RWPE1 (cell line): ENCODE results near the gene SEMA5A.
A peak's percentile ranks its signal among the peaks of the same experiment; 100 is the strongest.

Experiments used
- CTCF ChIA-PET: fragments of 350-600 bp; sonication (Branson Sonifier 250); formaldehyde crosslinking; extraction: SDS; loops from one replicate; lab custom pipeline; 2021; lab: Yijun Ruan, JAX
- POLR2A ChIA-PET: fragments of 400-600 bp; formaldehyde crosslinking; extraction: SDS; loops from one replicate; lab custom pipeline; 2020; ENCODE audit warnings: antibody characterized with exemption; ENCODE audit not compliant: low non-redundant PET; lab: Yijun Ruan, JAX
- DNase-seq: peaks from one replicate; pipeline ENCODE4 v3.0.0; 2012; ENCODE audit warnings: low spot score
- H3K27ac ChIP-seq: fragments of 450-650 bp; 2 replicates; pipeline ENCODE4 v1.5.1; 2017
- CTCF ChIP-seq: fragments of 450-650 bp; conservative IDR thresholded peaks from 2 replicates; pipeline ENCODE4 v1.5.1; 2017; ENCODE audit warnings: low read depth, mild to moderate bottlenecking

The SEMA5A gene

GRCh38 chr5:9062873-9063272 lies 483.0 kb downstream of the SEMA5A start:
- H3K27ac ChIP-seq = no peak overlapping the region
- no peak for TF ChIP-seq CTCF
- no peak for DNase-seq
- ChIA-PET CTCF (no interaction called here), POLR2A (no interaction called here)

- TF ChIP-seq CTCF = no peak
- ChIA-PET POLR2A (no interaction called here), CTCF (no interaction called here)
- H3K27ac ChIP-seq = peak overlapping the region; percentile 30; the same call in 1 of the 2 replicates
- DNase-seq = peak; percentile 99
Observed at GRCh38 chr5:9059920-9060691, 485.8 kb downstream of the SEMA5A start.

GRCh38 chr5:9058666-9059065 lies 487.2 kb downstream of the SEMA5A start:
- ChIA-PET CTCF (no interaction called here), POLR2A (no interaction called here)
- H3K27ac ChIP-seq = no peak overlapping the region
- TF ChIP-seq CTCF = no peak
- DNase-seq = no peak

DNA sequence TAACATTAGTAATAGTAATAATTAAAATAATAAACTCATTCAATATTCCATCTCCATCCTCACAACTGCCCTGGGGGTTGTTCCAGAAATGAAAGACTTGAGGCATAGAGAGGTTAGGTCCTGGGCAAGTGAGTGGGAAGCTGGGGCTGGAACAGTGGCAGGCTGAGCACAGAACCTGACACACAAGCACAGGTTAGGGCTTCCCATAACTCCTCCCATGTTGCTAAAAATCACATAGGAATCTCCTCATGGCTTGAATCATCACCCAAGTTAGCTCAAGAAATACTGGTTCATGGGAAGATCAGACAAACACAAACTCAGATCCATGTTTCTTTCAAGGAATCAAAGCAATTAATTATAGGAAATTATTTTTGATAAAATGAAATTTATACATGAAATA lies 487.7 kb downstream of the SEMA5A start:
- no peak for TF ChIP-seq CTCF
- DNase-seq = peak; percentile 8
- no peak overlapping the region for H3K27ac ChIP-seq
- ChIA-PET POLR2A (no interaction called here), CTCF (no interaction called here)

GRCh38 chr5:9057406-9058000 lies 488.4 kb downstream of the SEMA5A start:
- CTCF ChIA-PET = no interaction called here
- H3K27ac ChIP-seq = no peak overlapping the region
- no peak for TF ChIP-seq CTCF
- POLR2A ChIA-PET = interaction anchor here (0.7 kb wide), 1 partner anchor 14 kb away, joined by 3 read pairs; no protein-coding TSS in a partner anchor
- no peak for DNase-seq

DNA sequence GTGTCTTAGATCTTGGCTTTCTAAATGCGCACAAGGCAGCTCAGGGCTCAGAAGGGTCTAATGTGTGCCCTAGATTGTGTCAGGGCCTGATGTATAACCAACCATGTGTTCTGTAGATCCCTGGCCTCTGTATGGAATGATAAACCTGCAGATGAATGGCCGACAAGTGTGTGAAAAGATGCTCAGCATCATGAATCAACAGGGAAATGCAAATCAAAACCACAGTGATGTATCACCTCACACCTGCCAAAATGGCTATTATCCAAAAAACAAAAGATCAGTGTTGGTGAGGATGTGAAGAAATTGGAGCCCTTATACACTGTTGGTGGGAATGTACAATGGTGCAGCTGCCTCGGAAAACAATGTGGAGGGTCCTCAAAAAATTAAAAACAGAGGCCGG lies 489.8 kb downstream of the SEMA5A start:
- ChIA-PET CTCF (interaction anchor here (0.7 kb wide), 1 partner anchor 1259 kb away, joined by 5 read pairs; no protein-coding TSS in a partner anchor), POLR2A (no interaction called here)
- H3K27ac ChIP-seq = no peak overlapping the region
- no peak for TF ChIP-seq CTCF
- no peak for DNase-seq
